GM19035 (cell line): ENCODE results near the gene GRID2IP.
"Not testable (repeated sequence)": the region's sequence is repeated elsewhere in the genome, so short reads cannot be mapped to it uniquely, and the experiment has no call there.

ENCODE experiments used
- ATAC-seq: cut with Tn5 transposase; IDR thresholded peaks from one replicate; pipeline ENCODE4 v1.9.1; 2021; ENCODE audit not compliant: unreplicated experiment

Gene GRID2IP

DNA sequence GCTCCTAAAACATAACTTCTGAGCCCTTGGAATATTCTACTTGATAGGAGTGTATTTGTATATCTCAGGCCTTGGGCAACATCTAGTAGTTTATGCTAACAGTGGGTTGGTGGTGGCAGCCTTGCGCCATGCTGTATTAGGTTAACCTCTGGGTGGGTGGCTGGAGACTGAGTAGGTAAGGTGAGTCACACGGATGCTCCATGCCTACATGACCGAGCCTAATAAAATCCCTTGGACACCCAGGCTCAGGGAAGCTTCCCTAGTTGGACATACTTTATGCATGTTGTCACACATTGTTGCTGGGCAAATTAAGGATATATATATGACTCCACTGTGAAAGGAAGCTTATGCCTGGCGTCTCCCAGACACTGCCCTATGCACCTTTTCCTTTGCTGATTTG lies 97.5 kb downstream of the GRID2IP start:
- ATAC-seq, result no peak

DNA sequence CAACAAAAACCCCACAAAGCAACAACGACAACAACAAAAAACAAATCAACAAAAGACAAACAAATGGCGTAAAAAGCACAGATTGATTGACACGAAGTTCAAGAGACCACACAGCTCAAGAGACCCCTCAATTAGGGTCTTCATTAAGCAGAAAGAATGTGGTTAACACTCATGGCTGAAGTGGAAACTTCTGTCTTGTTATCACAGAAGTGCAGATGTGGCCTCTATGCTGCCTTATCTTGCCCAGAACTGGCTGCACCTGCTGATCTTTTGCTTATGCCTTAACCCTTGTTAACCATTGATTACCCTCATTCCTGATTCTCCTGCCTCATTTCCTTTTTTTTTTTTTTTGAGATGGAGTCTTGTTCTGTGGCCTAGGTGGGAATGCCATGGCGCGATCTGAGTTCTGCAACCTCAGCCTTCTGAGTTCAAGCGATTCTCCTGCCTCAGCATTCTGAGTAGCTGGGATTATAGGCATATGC lies 100.0 kb downstream of the GRID2IP start:
- ATAC-seq, result no peak

DNA sequence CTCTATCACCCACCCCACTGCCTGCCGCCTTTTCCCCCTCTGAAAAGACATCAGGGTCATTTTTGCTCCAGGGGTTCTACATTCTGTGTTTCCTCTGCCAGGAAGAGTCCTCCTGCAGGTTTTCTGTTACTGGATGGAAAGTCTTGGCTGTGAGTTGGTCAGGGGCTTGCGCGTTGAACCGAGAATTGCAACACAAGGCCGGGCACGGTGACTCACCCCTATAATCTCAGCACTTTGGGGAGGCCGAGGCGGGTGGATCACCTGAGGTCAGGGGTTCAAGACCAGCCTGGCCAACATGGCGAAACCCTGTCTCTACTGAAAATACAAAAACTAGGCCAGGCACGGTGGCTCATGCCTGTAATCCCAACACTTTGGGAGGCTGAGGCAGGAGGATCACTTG lies 100.7 kb downstream of the GRID2IP start:
- ATAC-seq, result not testable (repeated sequence)

DNA sequence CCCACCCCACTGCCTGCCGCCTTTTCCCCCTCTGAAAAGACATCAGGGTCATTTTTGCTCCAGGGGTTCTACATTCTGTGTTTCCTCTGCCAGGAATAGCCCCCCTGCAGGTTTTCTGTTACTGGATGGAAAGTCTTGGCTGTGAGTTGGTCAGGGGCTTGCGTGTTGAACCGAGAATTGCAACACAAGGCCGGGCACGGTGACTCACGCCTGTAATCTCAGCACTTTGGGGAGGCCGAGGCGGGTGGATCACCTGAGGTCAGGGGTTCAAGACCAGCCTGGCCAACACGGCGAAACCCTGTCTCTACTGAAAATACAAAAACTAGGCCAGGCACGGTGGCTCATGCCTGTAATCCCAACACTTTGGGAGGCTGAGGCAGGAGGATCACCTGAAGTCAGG lies 101.4 kb downstream of the GRID2IP start:
- not testable (repeated sequence) for ATAC-seq

DNA sequence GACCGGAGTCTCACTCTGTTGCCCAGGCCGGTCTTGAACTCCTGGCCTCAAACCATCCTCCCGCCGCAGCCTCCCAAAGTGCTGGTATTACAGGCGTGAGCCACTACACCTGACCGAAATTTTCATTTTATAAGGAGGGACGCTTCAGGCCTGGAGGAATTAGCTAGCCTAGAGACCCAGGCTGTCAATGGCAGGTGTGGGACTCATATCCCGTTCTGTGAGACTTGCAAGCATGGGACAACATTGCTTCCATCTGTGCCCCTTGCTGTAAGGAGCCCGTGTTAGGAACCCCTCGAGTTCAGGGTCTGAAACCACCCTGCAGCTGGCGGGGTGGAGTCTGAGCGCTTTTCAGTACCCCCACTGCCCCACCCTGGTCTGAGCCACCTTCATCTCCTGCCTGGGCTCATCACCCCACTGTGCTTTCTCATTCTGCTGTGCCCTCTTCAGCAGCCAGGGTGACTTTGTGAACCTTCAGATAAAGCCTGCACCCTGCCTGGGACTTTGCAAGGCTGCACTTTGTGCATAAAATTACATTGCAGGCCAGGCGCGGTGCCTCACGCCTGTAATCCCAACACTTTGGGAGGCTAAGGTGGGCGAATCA lies 102.2 kb downstream of the GRID2IP start:
- ATAC-seq, result no peak

DNA sequence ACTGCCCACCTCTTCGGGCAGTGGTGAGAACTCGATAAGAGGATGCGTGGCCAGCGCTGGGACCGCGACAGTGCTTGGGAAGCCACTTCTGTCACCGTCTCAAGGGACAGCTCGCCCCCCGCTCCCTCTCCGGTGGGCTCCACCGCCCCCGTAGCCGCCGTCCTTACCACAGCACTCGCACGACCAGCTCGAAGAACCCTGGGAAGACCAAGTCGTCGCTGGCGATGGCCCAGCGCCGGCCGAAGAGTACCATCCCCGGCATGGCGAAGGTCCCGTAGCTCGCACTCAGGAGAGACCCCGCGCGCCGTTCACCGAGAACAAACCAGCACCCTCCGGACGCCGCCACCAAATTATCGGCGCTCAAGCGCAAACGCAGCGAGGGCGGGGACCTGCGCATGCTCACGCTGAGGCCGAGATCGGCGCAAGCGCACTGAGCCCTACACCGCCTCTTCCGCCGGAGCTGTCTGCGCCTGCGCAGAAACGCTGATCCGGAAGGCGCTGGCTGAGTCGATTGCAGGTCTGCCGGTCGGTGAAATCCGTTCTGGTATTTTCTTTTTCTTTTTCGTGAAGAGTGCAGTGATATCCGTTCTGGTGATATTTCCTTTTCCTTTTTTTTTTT lies 103.6 kb downstream of the GRID2IP start, which contains the start of gene DAGLB:
Gene DAGLB (minus strand): TSS at position 374 of the 619 bp plus-strand sequence. CDS start 112 bp downstream, at position 262.
- ATAC-seq, result peak; percentile 85
